ENCODE data around the gene FRYL.
"Not testable (repeated sequence)": the region's sequence is repeated elsewhere in the genome, so short reads cannot be mapped to it uniquely, and the experiment has no call there.

FRYL gene

DNA sequence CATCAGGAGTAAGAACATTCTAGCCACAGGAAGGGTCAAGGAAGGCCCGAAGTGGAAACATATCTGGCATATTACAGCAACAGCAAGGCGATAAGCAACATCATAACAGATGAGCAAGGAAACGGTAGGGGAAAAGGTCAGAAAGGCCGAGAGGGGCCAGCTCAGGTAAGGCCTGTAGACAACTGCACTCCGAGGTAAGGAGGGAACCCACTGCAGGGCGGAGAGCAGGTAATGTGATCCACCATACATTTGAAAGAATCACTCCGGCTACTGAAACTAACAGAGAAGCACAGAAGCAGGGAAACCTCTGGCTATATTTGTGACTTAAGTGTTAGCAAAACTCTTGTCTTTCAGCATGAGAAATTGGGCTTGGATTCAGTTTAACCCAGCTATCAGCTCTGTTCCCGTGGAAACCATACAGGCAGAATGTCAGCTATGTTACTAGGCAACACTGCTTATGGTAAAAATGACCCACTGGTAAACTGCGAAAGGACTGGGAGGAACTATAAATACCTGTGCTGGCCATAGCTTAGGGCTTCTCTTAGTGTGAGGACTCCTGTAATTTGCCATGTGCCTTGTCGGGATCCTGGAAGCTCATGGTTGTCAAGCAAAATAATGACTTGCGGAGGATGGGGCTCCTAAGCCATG, 31.0 kb downstream of the FRYL start:
- no peak for DNase-seq (ENCODE audit: extremely low read depth in 1 of 2, low read depth in 1 of 2)

DNA sequence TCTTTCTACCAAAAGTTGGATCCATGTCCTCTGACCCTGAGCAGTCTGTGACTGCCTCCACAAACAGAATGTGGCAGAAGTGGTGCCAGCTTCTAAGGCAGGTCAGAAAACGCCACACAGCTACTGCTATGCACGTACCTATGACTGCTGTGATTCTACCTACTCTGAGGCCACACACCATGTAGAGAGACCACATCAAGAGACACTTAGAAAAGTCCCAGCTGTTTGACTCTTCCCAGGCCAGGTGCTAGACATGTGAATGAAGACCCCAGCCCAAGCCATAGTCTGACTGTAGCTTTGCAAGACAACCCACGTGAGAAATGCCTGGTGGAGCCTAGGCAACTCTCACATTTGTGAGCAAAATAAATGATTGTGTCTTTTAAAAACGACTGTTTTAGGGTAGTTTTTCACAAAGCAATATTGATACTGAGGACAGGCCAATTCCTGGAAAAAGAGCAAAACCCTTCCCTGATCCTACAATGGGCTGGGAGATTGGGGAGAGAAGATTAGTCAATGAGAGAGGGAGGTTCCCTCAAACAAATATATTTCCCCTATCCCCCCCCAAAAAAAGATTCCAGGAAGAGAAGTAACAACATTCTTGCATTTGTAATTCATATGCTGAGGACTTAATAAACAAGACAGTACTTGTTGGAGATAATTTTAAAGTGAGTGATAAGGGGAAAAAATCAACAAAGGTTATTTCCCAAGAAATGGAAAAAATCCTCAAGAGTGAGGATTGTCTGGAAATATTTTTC, 33.3 kb downstream of the FRYL start:
- DNase-seq (ENCODE audit: extremely low read depth in 1 of 2, low read depth in 1 of 2): no peak

GRCh38 chr4:48745223-48745622, 34.9 kb downstream of the FRYL start:
- not testable (repeated sequence) for DNase-seq (ENCODE audit: extremely low read depth in 1 of 2, low read depth in 1 of 2)

GRCh38 chr4:48742412-48742811, 37.7 kb downstream of the FRYL start:
- DNase-seq (ENCODE audit: extremely low read depth in 1 of 2, low read depth in 1 of 2): no peak

- DNase-seq (ENCODE audit: extremely low read depth in 1 of 2, low read depth in 1 of 2): no peak
Measured at GRCh38 chr4:48739560-48740019, 40.5 kb downstream of the FRYL start.

DNA sequence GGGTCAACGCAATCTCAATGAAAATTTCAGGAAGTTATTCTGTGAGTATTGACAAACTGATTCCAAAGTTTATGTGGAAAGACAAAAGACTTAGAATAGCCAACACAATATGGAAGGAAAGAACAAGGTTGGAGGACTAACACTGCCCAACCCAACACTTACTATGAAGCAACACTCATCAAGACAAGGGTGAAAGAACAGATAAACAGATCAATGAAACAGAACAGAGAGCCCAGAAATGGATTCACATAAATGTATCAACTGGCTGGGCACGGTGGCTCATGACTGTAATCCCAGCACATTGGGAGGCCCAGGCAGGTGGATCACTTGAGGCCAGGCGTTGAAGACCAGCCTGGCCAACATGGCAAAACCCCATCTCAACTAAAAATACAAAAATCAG, 41.2 kb downstream of the FRYL start:
- no peak for DNase-seq (ENCODE audit: extremely low read depth in 1 of 2, low read depth in 1 of 2)

- DNase-seq (ENCODE audit: extremely low read depth in 1 of 2, low read depth in 1 of 2): peak in 1 of 2 donors; percentile 32
Measured at GRCh38 chr4:48728906-48729496, 51.1 kb downstream of the FRYL start.

GRCh38 chr4:48727666-48728459, 52.2 kb downstream of the FRYL start:
- DNase-seq (ENCODE audit: extremely low read depth in 1 of 2, low read depth in 1 of 2): no peak

GRCh38 chr4:48725414-48725813, 54.7 kb downstream of the FRYL start:
- DNase-seq (ENCODE audit: extremely low read depth in 1 of 2, low read depth in 1 of 2): no peak

DNA sequence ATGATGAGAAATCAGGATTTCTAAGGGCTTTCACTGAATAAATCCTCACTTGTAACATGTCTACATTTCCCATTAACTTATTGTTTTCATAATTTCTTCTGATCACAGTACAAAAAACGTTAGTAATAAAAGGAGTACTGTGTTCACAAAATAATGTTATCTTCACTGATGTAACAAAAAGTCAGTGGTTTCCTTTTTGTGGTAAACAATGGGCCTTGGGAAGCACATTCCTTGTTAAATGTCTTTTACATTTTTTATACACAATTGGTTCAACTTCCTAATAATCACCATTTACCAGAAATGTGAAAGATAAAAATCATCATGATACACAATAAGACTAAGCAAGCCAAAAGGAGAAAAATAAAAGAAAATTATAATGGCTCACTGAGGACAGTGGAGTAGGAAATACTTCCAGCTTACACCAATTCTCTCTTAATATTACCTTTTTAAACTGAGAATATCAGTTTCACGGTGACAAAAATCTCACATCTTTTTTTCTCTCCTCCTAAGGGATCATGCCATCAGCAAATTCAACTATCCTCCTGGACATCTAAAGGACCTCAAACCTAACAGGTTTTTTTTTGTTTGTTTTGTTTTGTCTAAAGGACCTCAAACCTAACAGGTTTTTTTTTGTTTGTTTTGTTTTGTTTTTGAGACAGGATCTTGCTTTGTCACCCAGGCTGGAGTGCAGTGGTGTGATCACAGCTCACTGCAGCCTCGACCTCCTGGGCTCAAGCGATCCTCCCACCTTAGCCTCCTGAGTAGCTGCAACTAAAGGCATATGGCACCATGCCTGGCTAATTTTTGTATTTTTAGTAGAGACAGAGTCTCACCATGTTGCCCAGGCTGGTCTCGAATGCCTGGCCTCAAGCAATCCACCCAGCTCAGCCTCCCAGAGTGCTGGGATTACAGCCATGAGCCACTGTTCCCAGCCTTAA, 57.3 kb downstream of the FRYL start:
- DNase-seq (ENCODE audit: extremely low read depth in 1 of 2, low read depth in 1 of 2): no peak

GRCh38 chr4:48720459-48720858, 59.6 kb downstream of the FRYL start:
- DNase-seq (ENCODE audit: extremely low read depth in 1 of 2, low read depth in 1 of 2): no peak

GRCh38 chr4:48718818-48719465, 61.1 kb downstream of the FRYL start:
- DNase-seq (ENCODE audit: extremely low read depth in 1 of 2, low read depth in 1 of 2): no peak

DNA sequence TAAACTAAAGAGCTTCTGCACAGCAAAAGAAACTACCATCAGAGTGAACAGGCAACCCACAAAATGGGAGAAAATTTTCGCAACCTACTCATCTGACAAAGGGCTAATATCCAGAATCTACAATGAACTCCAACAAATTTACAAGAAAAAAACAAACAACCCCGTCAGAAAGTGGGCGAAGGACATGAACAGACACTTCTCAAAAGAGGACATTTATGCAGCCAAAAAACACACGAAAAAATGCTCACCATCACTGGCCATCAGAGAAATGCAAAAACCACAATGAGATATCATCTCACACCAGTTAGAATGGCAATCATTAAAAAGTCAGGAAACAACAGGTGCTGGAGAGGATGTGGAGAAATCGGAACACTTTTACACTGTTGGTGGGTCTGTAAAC, 63.8 kb downstream of the FRYL start:
- DNase-seq (ENCODE audit: extremely low read depth in 1 of 2, low read depth in 1 of 2): not testable (repeated sequence)

DNA sequence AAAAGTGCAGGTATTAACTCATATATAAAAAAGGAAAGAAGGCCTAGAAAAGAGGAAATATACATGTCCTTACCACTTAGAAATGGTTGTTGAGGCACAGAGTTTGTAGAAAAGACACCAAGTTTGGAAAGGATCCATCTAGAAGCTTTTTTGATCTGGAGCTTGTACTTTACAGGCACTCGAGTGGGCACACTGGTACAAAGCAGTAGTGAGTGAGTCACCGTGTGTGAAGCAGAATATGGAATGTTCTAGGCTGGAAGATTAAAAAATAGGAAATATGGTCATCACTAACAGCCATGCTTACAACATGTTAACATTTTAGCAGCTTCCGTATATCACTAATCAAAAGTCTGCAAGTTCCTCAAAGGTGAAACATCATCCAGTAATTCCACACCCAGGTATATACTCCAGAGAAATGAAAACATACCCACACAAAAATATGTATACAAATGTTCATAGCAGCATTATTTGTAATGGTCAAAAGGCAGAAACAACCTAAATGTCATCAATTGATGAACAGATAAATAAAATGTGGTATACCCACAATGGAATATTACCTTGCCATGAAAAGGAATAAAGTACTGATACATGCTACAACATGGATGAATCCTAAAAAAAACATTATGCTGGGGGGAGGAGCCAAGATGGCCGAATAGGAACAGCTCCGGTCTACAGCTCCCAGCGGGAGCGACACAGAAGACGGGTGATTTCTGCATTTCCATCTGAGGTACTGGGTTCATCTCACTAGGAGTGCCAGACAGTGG, 69.5 kb downstream of the FRYL start:
- no peak for DNase-seq (ENCODE audit: extremely low read depth in 1 of 2, low read depth in 1 of 2)

DNA sequence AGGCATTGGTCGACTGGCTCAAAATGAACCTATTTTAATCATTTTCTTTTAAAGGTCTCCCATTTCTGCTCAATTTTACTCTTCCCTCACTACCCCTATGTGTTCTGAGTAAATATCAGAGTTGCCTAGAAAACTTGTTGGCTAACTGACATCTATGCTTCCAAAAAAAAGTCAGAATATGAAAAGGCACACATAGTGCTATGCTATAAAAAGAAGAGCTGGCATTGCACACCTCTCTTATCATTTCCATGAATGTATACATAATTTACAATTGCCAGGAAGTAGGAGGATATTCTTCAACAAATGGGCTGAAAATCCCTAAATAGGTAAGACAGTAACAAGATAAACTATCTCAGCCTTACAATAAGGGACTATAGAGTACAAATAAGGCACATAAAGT, 70.2 kb downstream of the FRYL start:
- DNase-seq (ENCODE audit: extremely low read depth in 1 of 2, low read depth in 1 of 2): no peak

DNA sequence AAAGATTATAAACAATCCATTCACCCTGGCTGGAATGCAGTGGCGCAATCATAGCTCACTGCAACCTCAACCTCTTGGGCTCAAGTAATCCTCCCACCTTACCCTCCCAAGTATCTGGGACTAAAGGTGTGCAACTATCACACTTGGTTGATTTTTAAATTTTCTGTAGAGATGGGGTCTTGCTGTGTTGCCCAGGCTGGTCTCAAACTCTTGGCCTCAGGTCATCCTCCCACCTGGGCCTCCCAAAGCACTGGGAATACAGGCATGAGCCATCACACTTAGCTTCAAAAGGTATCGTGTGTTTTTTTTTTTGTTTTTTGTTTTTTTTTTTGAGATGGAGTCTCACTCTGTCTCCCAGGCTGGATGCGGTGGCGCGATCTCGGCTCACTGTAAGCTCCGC, 71.5 kb downstream of the FRYL start:
- no peak for DNase-seq (ENCODE audit: extremely low read depth in 1 of 2, low read depth in 1 of 2)

GRCh38 chr4:48706736-48707135, 73.3 kb downstream of the FRYL start:
- no peak for DNase-seq (ENCODE audit: extremely low read depth in 1 of 2, low read depth in 1 of 2)

DNA sequence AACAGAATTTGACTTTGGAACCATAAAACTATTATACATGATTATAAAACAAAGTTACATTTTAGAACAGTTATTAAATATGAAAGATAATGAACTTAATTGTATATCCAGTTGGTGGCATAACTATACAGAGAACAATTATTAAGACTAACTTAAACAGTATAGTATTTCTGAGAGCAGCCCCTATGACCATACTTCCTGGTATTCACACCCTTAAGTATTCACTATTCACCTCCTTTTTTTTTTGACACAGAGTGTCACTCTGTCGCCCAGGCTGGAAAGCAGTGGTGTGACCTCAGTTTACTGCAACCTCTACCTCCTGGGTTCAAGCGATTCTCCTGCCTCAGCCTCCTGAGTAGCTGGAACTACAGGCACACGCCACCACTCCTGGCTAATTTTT, 74.5 kb downstream of the FRYL start:
- no peak for DNase-seq (ENCODE audit: extremely low read depth in 1 of 2, low read depth in 1 of 2)
